Stimulated activated CD8-positive, alpha-beta memory T cell treated with anti-CD3 and anti-CD28 coated beads, Interleukin-7, amount 100 ng/mL, for 4 hours (primary cell): Measurements from ENCODE around the gene ARID5B.

Experiments used
- DNase-seq, 2 donors: peaks; one replicate each; pipeline ENCODE4 v3.0.0-alpha.2; 2020; ENCODE audit warnings: low read depth in 2 of 2

The ARID5B gene

GRCh38 chr10:61991166-61991565 lies 89.7 kb downstream of the ARID5B start:
- no peak for DNase-seq

DNA sequence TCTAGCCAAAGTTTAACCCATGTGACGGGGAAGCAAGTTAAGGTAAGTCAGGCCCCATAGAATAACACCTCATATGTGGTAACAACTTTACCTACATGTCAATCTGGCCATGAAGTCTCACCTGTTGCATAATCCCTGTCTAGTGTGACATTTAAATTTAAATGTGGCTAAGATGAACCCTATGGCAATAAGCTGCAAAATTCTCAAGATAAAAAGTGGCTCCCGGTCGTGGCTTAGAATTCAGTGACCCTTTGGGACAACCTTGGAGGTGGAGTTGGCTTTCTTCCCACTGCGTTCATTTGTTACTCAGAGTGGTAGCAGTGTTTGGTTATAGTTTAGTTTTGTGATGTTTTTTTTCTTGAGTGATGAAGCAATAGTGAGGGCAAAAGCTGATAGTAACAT lies 90.6 kb downstream of the ARID5B start:
- DNase-seq: no peak

DNA sequence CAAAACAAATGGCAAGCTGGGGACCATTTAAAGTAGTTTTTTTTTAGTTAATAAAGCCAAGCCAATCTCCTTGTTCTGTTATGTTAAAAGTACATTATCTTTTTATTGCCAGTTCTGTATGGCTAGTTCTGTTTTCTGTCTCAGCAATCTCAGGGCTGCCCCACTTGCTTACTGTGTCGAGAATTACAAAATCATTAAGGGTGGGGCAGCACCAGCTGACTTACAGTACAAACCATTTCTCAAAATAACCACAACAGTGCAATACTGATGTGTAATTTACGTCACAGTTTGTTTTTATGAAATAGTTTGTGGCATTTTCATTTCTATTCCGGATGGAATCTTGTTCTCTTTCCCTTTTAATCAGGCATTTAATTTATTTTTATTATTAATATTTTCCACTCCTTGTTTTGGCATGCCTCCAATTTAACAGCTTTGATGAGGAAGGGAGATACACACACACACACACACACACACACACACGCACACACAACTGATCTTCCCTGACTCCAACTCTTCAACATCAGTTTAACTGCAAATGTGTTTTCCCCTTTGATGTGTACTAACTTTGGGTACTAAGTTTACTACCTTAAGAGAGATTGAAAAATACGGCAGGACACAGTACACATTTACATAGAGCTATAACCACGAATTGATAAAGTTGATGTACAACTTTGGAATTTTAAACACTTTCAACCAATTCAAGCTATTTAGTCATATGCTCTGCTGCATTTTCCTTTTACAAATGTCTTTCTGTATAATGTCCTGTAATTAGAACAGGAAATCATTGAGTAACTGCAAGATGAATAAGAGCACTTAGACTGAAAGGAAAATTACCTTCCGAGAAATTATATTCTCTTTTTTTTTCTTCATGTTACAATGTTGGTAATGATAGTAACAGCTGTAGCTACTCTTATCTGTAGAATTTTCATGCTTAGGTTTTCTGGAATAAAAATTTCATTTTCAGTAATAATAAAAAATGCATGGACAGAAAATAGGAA lies 91.5 kb downstream of the ARID5B start:
- DNase-seq: peak; percentile 36 to 55

DNA sequence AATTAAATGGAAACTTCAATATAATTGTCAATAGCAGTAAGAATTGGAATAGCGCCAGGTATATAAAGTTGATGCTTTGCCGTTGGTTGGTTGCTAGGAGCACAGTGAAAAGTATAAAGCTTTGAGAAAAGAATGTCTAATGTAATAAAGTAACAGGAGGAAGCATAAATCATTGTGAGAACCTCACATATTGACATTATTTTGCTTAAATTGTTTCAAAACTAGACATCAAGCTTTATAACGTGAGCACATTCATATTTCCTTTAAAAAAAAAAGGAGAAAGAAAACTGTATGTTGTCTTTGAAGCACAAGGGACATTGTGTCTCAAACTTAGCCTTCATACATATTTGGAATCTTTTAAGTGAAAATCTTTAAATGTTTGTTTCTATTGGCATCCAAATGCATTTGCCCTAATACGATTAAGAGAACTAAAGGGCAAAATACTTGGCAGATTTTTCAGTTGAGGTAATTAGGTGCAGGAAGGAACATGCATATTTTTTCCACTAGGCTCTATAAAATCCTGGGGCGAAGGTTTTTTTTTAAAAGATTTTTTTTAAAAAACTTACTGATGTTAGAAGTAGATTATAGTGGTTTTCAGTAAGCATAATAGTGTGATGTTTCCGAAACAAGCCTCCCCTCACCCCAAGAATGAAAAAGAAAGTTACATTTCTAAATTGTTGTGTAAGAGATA lies 92.4 kb downstream of the ARID5B start:
- DNase-seq: no peak

DNA sequence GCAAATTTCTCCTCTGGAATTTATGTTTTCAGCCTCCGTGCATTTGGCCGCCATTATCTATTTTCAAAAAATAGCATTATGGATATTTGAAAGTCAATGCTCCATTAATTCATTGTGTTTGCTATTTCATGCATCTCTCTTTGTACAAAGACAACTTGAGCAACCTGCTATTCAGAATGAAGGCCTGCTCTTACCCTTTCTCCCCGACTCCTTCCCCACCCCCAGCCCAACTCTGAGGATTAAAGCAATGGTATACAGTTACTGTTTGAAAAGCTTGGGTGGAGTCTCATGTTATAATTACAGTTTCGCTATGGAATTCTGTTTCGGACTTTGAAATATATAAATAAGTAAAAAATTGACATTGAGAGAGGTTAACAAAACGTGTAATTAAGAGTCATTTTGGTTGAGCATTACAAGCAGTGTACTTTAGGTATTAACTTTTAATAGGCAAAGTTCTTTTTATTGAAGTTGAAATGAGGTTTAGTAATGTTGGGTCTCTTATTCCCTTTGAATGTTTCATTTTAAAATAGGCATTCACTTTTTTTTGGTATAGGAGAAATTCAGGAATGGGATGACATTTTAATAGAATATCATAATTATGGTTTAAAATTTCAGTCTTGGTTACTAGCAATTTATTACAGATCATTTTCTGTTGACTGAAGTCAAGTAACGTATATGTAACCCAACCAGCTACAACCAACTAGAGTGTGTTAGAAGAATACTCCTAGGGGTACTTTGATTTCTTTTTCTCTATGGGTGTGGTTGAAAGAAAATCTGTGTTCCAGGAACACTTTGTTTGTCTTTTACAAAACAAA lies 93.1 kb downstream of the ARID5B start:
- DNase-seq: no peak

GRCh38 chr10:61995220-61995503 lies 93.7 kb downstream of the ARID5B start:
- DNase-seq: no peak

DNA sequence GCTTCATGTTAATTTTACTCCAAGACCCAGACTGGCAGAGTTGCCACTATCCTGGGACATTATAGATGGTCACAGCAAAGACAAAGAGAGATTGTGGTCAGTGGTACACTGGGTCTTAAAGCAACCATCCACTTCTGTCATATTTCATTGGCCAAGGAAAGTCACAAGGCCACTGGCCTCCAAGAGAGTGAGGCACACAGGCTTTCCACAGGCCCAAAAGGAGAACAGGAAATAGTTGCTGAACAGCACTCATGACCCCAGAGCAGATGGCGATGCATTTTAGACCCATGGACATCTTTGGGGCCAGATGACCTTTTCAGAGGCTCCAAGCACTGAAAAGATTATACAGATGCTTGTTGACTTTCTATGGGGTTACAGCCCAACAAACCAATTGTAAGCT lies 97.4 kb downstream of the ARID5B start:
- DNase-seq: no peak

DNA sequence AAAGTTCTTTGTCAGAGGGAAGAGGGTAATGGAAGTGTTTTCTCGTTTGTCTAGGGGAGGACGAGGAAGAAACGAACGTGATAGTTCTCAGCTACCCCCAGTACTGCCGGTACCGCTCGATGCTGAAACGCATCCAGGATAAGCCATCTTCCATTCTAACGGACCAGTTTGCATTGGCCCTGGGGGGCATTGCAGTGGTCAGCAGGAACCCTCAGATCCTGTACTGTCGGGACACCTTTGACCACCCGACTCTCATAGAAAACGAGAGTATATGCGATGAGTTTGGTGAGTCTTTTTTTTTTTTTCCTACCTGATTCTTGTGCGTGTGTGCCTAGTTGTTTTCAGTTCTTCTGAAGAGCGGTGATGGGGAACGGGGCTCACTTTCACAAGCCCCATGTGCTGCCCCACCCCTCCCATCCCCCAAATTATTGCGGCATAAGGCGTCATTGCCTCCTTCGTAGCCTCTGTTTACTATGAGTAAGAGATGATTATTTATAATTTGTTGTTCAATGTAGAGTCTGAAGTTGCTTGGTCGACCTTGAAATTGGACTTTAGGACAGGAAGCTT lies 98.6 kb downstream of the ARID5B start:
- no peak for DNase-seq

DNA sequence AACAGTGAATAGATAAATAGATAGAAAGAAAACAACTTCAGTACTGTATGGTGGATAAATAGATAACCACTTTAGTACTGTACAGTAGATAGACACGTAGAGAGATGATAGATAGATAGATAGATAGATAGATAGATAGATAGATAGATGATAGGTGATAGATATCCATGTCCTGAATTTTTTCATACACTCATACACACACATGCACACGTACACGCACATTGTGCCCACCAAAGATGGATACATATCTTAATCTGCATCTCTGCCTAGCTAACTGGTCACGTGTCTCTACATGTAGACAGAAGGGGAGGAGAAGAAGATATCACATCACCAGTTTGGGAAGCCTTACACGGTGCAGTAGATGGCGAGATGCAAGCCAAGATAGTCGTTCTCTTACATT lies 99.2 kb downstream of the ARID5B start:
- DNase-seq: no peak

GRCh38 chr10:62001898-62002297 lies 100.4 kb downstream of the ARID5B start:
- no peak for DNase-seq

- no peak for DNase-seq
Observed at GRCh38 chr10:62002753-62003152, 101.3 kb downstream of the ARID5B start.

GRCh38 chr10:62004042-62004441 lies 102.5 kb downstream of the ARID5B start:
- no peak for DNase-seq

- DNase-seq: no peak
Observed at GRCh38 chr10:62005281-62005680, 103.8 kb downstream of the ARID5B start.

DNA sequence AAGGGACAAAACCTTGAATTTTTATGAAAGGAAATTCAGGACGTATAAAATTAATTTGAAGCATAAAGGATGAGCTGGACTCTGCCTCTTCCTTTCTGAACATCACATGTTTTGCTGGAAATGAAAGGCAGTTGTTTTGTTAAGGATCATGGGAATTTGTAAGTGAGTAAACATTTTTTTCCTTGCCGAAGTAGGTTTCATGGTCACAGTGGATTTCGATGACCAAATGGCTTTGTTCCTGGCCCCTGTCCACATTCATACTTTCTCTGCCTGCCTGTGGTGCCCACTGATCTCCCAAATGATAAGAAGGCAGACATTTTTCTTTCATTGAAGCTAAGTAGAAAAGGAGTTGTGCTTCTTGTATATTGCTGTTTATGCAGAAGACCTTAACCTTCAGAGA lies 104.2 kb downstream of the ARID5B start:
- DNase-seq: no peak

GRCh38 chr10:62007145-62007544 lies 105.6 kb downstream of the ARID5B start:
- DNase-seq: no peak

- DNase-seq: no peak
Observed at GRCh38 chr10:62008196-62008595, 106.7 kb downstream of the ARID5B start.

- no peak for DNase-seq
Observed at GRCh38 chr10:62008946-62009345, 107.4 kb downstream of the ARID5B start.

- DNase-seq: no peak
Observed at GRCh38 chr10:62010366-62010765, 108.9 kb downstream of the ARID5B start.

DNA sequence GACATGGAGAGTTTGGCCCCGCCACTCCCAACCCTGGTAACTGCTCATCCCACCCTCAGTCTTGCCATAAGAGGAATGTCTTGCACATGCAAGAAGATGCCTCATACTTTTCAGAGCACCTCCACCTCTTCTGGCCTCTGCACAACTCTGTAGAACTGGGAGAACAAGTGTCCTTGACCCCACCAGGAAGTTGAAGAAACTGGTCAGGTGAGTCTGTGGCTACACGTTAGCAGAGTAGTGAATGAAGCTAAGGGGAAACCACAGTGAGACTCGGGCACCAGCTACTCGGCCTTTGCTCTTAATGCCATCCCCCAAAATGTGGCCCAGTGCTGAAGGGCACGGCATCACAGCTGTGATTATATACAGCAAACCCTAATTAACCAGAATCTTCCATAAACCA lies 110.1 kb downstream of the ARID5B start:
- DNase-seq: no peak

DNA sequence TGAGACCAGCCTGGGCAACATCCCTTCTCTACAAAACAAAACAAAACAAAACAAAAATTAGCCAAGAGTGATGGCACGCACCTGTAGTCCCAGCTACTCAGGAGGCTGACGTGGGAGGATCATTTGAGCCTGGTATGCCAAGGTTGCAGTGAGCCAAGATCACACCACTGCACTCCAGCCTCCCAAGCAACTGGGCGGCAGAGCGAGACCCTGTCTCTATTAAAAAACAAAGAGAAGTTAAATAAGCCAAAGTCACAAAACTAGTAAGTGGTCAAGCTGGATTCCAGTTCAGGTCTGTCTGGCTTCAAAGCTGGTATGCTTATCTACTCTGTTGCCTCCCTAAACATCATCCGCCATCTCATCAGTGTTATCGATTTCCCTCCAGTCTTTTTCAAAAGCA lies 110.8 kb downstream of the ARID5B start:
- no peak for DNase-seq

GRCh38 chr10:62014510-62014909 lies 113.0 kb downstream of the ARID5B start:
- DNase-seq: no peak

DNA sequence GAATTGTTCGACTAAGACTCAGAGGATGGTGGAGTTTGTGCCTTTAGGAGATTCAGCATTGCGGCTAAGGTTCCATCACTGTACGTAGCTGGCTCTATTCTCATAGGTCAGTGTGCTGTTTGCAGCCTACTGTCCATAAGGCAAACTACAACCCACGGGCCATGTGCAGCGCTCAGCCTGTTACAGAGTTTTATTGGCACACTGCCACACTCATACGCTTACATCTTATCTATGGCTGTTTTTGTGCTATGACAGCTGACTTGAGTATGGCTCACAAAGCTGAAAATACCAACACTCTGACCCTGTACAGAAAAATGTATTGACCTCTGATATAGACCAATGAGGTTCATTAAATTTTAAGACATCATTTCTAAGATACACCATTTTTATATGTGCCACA lies 114.5 kb downstream of the ARID5B start:
- DNase-seq: no peak
